Naive thymus-derived CD4-positive, alpha-beta T cell (primary cell): Measurements from ENCODE around the gene GPR4. TPM values are rescaled to one million over a fixed set of nuclear protein-coding genes. Genes with fewer than 3 reads are reported as not detected.

Experiments used
- ATAC-seq: fragments of 150-1000 bp; cut with Tn5 transposase; 2 replicates; pipeline ENCODE4 v1.10.0; 2021; ENCODE audit warnings: mild to moderate bottlenecking, moderate library complexity
- CTCF ChIA-PET: fragments of 350-600 bp; sonication (Branson Sonifier 250); formaldehyde crosslinking; loops from one replicate; lab custom pipeline; 2021; ENCODE audit warnings: antibody characterized with exemption; lab: Charles Lee
- POLR2A ChIA-PET: fragments of 350-600 bp; sonication (Branson Sonifier 250); formaldehyde crosslinking; loops from one replicate; lab custom pipeline; 2021; ENCODE audit warnings: antibody characterized with exemption, inconsistent platforms; lab: Charles Lee
- DNase-seq, 9 donors: peaks; one replicate each; pipeline versions ENCODE4 v3.0.0 to v3.0.0-alpha.2; 2020 to 2022; ENCODE audit warnings: mixed read lengths in 1 of 9
- H3K27ac ChIP-seq: one replicate; pipeline ENCODE4 v1.7.0; 2013; ENCODE audit warnings: mild to moderate bottlenecking, low read depth, low read length, moderate library complexity
- H3K27me3 ChIP-seq, 2 donors: one replicate each; pipeline ENCODE4 v1.7.0; 2013; ENCODE audit warnings: low read length in 2 of 2, mild to moderate bottlenecking in 2 of 2, moderate library complexity in 2 of 2; ENCODE audit not compliant: control insufficient read depth in 2 of 2, insufficient read depth in 2 of 2
- H3K36me3 ChIP-seq, 3 experiments: 1 replicate in 2 of 3; 2 replicates in 1 of 3; pipeline ENCODE4 v1.7.0; 2013; ENCODE audit warnings: low read length in 3 of 3, mild to moderate bottlenecking in 3 of 3, moderate library complexity in 1 of 3; ENCODE audit not compliant: insufficient read depth in 3 of 3, control insufficient read depth in 2 of 3
- H3K4me1 ChIP-seq, 2 donors: one replicate each; pipeline ENCODE4 v1.7.0; 2013; ENCODE audit warnings: low read length in 2 of 2, mild to moderate bottlenecking in 2 of 2, moderate library complexity in 1 of 2; ENCODE audit not compliant: control insufficient read depth in 2 of 2, insufficient read depth in 2 of 2
- H3K4me3 ChIP-seq: 2 replicates; pipeline ENCODE4 v1.7.0; 2013; ENCODE audit warnings: mild to moderate bottlenecking, low read length
- H3K9me3 ChIP-seq, 3 experiments: 1 replicate in 2 of 3; 2 replicates in 1 of 3; pipeline ENCODE4 v1.7.0; 2013; ENCODE audit warnings: low read length in 3 of 3; ENCODE audit not compliant: control insufficient read depth in 2 of 3
- H3K27ac Mint-ChIP-seq, 9 donors: one replicate each; pipeline ENCODE4 v1.8.0; 2020 to 2022; ENCODE audit warnings: mixed read lengths in 9 of 9, mild to moderate bottlenecking in 8 of 9, moderate library complexity in 5 of 9, inconsistent platforms in 2 of 9
- H3K27me3 Mint-ChIP-seq, 5 donors: one replicate each; pipeline ENCODE4 v1.8.0; 2021 to 2022; ENCODE audit warnings: mixed read lengths in 5 of 5, mild to moderate bottlenecking in 1 of 5
- H3K36me3 Mint-ChIP-seq, 5 donors: one replicate each; pipeline ENCODE4 v1.8.0; 2020 to 2022; ENCODE audit warnings: mixed read lengths in 5 of 5, mild to moderate bottlenecking in 3 of 5, inconsistent platforms in 1 of 5
- H3K4me1 Mint-ChIP-seq, 7 donors: one replicate each; pipeline ENCODE4 v1.8.0; 2020 to 2022; ENCODE audit warnings: mixed read lengths in 7 of 7, mild to moderate bottlenecking in 3 of 7, inconsistent platforms in 1 of 7
- H3K4me3 Mint-ChIP-seq, 10 donors: one replicate each; pipeline ENCODE4 v1.8.0; 2020 to 2022; ENCODE audit warnings: mild to moderate bottlenecking in 10 of 10, mixed read lengths in 10 of 10, moderate library complexity in 6 of 10, inconsistent platforms in 2 of 10
- H3K9me3 Mint-ChIP-seq, 11 donors: one replicate each; pipeline ENCODE4 v1.8.0; 2020 to 2022; ENCODE audit warnings: mixed read lengths in 11 of 11, mild to moderate bottlenecking in 4 of 11, inconsistent platforms in 1 of 11, moderate library complexity in 1 of 11
- intact Hi-C, 2 donors: fragments of 100-400 bp; cut with micrococcal nuclease; formaldehyde crosslinking; loops; one replicate each; pipeline ENCODE4 v1.15.1; 2023
- polyA plus RNA-seq, 2 donors: library from polyadenylated mRNA; unstranded; fragments of 300-500 nt; fragmentation: Illumina TruSeq; gene quantifications; one replicate each; pipeline ENCODE4 v1.2.3, GENCODE V29; 2021
- total RNA-seq, 6 experiments: library from RNA in 5 of 6; stranded (reverse) in 5 of 6; gene quantifications; 1 replicate in 5 of 6; 2 replicates in 1 of 6; pipeline ENCODE4 v1.2.3 and lab custom pipeline; 2021 to 2026

The GPR4 gene
- total and polyA plus RNA-seq, 7 experiments from 2014 or later, result not detected

DNA sequence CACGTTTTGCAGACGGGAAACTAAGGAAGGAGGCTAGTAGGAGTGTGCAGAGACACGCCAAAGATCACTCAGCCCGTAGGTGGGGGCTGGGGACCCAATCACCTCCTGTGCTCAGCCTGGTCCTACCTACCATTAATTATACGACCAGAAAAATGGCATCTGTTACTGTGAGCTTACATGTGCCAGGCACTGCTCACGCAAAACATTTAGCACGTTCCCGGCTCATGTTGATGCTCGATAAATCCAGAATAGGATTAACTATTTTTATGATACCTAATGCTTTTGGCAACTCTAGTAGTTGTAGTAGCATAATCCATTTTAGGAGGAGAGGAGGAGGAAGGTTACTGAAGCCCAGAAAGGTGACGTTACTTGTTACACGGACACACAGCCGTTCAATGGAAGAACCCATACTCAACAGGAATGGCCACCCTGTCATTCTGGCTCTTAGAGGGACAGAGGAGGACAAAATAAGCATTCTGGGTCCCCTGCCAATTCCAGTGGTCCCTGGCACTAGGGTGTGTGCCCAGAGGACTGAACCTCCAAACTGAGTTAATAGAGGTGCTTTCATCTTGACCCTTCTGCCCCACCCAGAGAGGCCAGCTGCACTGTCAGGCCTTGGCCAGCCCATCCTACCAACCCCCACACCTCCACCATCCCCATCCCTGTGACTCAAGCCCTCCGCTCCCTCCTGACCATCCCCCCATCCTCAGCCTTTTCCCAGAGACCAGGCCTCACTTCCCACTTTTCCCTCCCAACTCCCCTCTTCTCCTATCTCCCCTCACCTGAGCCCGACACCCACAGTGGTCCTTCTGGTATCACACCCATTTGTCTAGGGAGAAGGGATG is 42.1 kb upstream of the GPR4 start:
- Mint-ChIP-seq H3K36me3 (peaks cover 0 to 6% (median 0%) of the 10 kb centered on the region in 5 donors), H3K27ac (peak overlapping the region in 2 of 9 donors; percentile 43 to 52), H3K9me3 (peaks cover 0 to 3% (median 0%) of the 10 kb centered on the region in 11 donors), H3K4me3 (peak overlapping the region in 6 of 10 donors; percentile 9 to 62 (median 30)), H3K27me3 (peaks cover 0 to 6% (median 3%) of the 10 kb centered on the region in 5 donors), H3K4me1 (peaks cover 25 to 47% (median 37%) of the 10 kb centered on the region in 7 donors)
- ATAC-seq (no peak), DNase-seq (no peak)
- Histone ChIP-seq H3K36me3 (no peaks in the 10 kb centered on the region), H3K4me1 (peaks cover 20 to 22% of the 10 kb centered on the region in 2 donors), H3K27ac (no peak overlapping the region), H3K4me3 (no peak overlapping the region), H3K27me3 (no peaks in the 10 kb centered on the region), H3K9me3 (no peaks in the 10 kb centered on the region)
- ChIA-PET CTCF (interaction anchor here (0.6 to 4.7 kb wide), 5 partner anchors 37 to 169 kb away, joined by 3 to 44 read pairs (median 4); no protein-coding TSS in a partner anchor), POLR2A (interaction anchor here (0.5 to 0.7 kb wide), 4 partner anchors 12 to 204 kb away, joined by 3 to 4 read pairs (median 4); no protein-coding TSS in a partner anchor)
- intact Hi-C loops, result loop anchor here (1.0 to 2.0 kb wide), 8 partner anchors 25 to 166 kb away; partner anchors contain the start of gene GIPR (in 1 of the 2)

DNA sequence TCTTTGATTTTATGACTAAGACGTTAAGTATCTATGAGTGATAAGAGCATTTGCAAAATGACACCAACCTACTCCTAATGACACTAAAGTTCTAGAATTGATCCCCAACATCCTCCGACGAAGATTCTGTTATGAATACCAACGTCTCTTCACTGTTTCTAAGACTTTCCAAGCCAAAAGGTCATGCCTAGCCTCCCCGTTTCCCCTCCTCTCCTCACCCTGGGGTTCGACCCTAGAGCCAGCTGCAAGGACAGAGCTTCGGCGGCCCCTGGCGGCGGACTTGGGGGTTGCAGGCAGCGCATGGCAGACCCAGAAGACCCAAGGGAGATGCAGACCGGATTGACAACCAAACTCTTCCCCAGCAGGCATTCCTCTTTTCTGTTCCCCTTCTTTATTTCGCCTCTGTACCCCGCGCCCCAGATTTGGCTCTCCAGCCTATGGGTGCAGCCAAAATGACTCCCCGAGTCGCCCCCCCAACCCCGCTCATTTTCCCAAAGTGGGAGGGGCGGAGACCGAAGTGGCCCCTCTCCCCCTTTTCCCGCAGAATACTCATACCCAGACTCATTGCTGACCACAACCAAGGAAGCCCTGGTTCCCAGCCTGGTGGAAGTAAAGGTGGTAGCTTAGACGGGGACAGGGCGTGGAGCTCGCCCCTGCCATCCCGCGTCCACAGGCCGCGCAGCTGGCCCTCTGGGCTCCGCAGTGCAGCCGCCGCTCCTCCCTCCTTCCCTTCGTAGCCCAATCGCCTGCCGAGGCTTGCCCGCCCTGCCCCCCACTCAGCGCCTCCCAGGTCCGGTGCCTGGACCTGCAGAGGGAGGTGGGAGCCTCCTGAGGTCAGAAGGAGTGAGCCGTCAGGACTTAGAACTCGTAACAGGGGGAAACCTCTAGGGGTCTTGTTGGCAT is 41.3 kb upstream of the GPR4 start:
- Histone ChIP-seq H3K36me3 (no peaks in the 10 kb centered on the region), H3K9me3 (no peaks in the 10 kb centered on the region), H3K4me3 (no peak overlapping the region), H3K27ac (peak overlapping the region; percentile 78), H3K27me3 (no peaks in the 10 kb centered on the region), H3K4me1 (peaks cover 22 to 25% of the 10 kb centered on the region in 2 donors)
- DNase-seq, result peak; percentile 78 to 97 (median 90)
- Mint-ChIP-seq H3K36me3 (peaks cover 0 to 11% (median 0%) of the 10 kb centered on the region in 5 donors), H3K4me3 (peak overlapping the region; percentile 61 to 91 (median 80)), H3K9me3 (peaks cover 0 to 3% (median 0%) of the 10 kb centered on the region in 11 donors), H3K27ac (peak overlapping the region; percentile 52 to 92 (median 85)), H3K4me1 (peaks cover 31 to 54% (median 43%) of the 10 kb centered on the region in 7 donors), H3K27me3 (peaks cover 0 to 6% (median 3%) of the 10 kb centered on the region in 5 donors)
- intact Hi-C loops, result loop anchor here (1.0 to 2.0 kb wide), 7 partner anchors 36 to 165 kb away; no protein-coding TSS in a partner anchor
- ATAC-seq, result peak; percentile 44
- CTCF ChIA-PET, result interaction anchor here (0.7 to 4.7 kb wide), 15 partner anchors 9 to 758 kb away, joined by 3 to 44 read pairs (median 6); partner anchors contain the start of gene OPA3
- POLR2A ChIA-PET, result interaction anchor here (0.5 to 1.7 kb wide), 7 partner anchors 47 to 792 kb away, joined by 3 to 5 read pairs (median 4); no protein-coding TSS in a partner anchor

DNA sequence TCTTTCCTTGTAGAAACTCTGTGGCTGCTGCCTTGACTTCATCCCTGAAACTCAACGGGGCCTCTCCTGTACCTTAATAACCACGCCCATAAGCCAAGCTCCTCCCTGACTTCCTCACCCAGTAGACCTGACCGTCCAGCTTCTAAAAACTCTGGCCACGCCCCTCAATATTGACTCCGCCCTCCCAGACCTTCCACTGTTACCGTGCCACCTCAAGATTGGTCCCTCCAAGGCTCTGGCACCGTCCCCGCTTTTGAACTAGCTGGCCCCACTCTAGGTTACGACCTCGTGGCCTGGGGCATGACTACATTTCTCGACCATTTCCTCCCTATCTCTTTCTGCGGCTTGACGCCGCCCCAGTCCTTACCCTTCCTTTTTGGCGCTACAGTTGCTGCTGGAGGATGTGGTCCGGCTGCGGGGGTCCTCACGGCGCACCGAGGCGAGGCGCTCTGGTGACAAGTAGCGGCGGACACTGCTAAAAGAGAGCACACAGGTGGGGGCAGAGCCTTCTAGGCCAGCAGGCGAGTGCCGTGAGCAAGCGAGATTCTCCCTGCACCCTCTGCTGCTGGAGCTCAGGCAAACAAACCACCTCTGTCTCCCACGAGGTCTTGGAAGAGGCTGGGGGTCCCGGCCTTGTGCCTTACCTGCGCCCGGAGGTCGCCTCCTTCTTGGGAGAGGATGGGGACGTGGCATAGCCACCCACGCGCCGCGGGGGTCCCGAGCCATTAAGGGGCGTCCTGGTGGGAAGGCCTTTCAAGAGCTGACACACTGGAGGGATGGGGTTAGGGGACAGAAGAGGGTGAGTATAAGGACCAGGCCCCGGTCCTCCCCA is 39.5 kb upstream of the GPR4 start:
- Histone ChIP-seq H3K9me3 (no peaks in the 10 kb centered on the region), H3K27me3 (no peaks in the 10 kb centered on the region), H3K36me3 (no peaks in the 10 kb centered on the region), H3K4me3 (peak overlapping the region; percentile 76), H3K4me1 (peaks cover 25 to 29% of the 10 kb centered on the region in 2 donors), H3K27ac (peak overlapping the region; percentile 78)
- ChIA-PET POLR2A (interaction anchor here (0.7 to 1.7 kb wide), 6 partner anchors 26 to 197 kb away, joined by 3 to 5 read pairs (median 4); partner anchors contain the start of genes GIPR and QPCTL), CTCF (interaction anchor here (0.6 to 4.7 kb wide), 26 partner anchors 8 to 409 kb away, joined by 3 to 44 read pairs (median 6); partner anchors contain the start of gene SIX5)
- H3K4me1 Mint-ChIP-seq, result peaks cover 31 to 54% (median 47%) of the 10 kb centered on the region in 7 donors
- H3K27ac Mint-ChIP-seq, result peak overlapping the region; percentile 68 to 96 (median 83)
- H3K27me3 Mint-ChIP-seq, result peaks cover 0 to 6% (median 3%) of the 10 kb centered on the region in 5 donors
- peak; percentile 43 for ATAC-seq
- H3K4me3 Mint-ChIP-seq, result peak overlapping the region; percentile 81 to 91 (median 86)
- H3K36me3 Mint-ChIP-seq, result peaks cover 0 to 11% (median 0%) of the 10 kb centered on the region in 5 donors
- DNase-seq, result peak in 6 of 9 donors; percentile 13 to 79 (median 32)
- intact Hi-C loops, result loop anchor here (1.0 to 2.0 kb wide), 9 partner anchors 25 to 214 kb away; partner anchors contain the start of genes OPA3 (in 2 of the 2) and VASP (in 1 of the 2)
- H3K9me3 Mint-ChIP-seq, result peaks cover 0 to 3% (median 0%) of the 10 kb centered on the region in 11 donors

DNA sequence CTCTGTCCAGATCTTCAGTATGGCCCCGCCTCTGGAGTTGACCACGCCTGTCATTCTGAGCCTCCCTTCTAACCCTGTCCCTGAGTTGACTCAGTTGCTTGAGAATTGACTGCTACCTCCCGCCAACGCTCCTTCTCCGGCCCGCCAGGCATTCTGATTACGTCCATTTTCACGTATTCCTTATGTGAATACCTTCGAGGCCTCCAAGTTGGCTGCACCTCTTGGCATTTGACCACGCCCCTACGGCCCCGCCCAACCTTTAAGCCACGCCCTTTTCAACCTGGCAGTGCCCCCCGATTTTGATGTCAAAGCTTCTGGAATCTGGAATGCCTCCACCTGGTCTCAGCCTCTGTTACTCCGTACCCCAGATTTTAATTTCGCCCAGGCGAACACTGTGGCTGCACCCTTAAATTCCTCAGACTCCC is 38.8 kb upstream of the GPR4 start:
- peaks cover 19 to 25% of the 10 kb centered on the region in 2 donors for H3K4me1 ChIP-seq
- Mint-ChIP-seq H3K27ac (peak overlapping the region; percentile 68 to 96 (median 83)), H3K9me3 (peaks cover 0 to 3% (median 0%) of the 10 kb centered on the region in 11 donors), H3K4me1 (peaks cover 31 to 47% (median 41%) of the 10 kb centered on the region in 7 donors), H3K36me3 (peaks cover 0 to 11% (median 0%) of the 10 kb centered on the region in 5 donors), H3K27me3 (peaks cover 0 to 3% (median 0%) of the 10 kb centered on the region in 5 donors), H3K4me3 (peak overlapping the region; percentile 81 to 91 (median 86))
- POLR2A ChIA-PET, result interaction anchor here (0.8 to 1.6 kb wide), 3 partner anchors 10 to 135 kb away, joined by 3 to 6 read pairs (median 4); no protein-coding TSS in a partner anchor
- DNase-seq (peak in 1 of 9 donors; percentile 55), ATAC-seq (no peak)
- H3K36me3 ChIP-seq, result no peaks in the 10 kb centered on the region
- CTCF ChIA-PET, result interaction anchor here (0.6 to 4.7 kb wide), 11 partner anchors 9 to 289 kb away, joined by 3 to 44 read pairs (median 5); no protein-coding TSS in a partner anchor
- intact Hi-C loops, result loop anchor here in 1 of 2 donors (1.0 to 2.0 kb wide), 2 partner anchors 24 to 57 kb away; partner anchors contain the start of gene OPA3
- H3K27ac ChIP-seq, result no peak overlapping the region
- H3K9me3 ChIP-seq, result no peaks in the 10 kb centered on the region
- H3K27me3 ChIP-seq, result no peaks in the 10 kb centered on the region
- peak overlapping the region; percentile 76 for H3K4me3 ChIP-seq
